HG03039 (cell line): Measurements from ENCODE around the gene HOXB7.

Experiments used
- ATAC-seq: cut with Tn5 transposase; IDR thresholded peaks from one replicate; pipeline ENCODE4 v1.9.1; 2021; ENCODE audit warnings: mild to moderate bottlenecking, moderate library complexity; ENCODE audit not compliant: unreplicated experiment

The HOXB7 gene

DNA sequence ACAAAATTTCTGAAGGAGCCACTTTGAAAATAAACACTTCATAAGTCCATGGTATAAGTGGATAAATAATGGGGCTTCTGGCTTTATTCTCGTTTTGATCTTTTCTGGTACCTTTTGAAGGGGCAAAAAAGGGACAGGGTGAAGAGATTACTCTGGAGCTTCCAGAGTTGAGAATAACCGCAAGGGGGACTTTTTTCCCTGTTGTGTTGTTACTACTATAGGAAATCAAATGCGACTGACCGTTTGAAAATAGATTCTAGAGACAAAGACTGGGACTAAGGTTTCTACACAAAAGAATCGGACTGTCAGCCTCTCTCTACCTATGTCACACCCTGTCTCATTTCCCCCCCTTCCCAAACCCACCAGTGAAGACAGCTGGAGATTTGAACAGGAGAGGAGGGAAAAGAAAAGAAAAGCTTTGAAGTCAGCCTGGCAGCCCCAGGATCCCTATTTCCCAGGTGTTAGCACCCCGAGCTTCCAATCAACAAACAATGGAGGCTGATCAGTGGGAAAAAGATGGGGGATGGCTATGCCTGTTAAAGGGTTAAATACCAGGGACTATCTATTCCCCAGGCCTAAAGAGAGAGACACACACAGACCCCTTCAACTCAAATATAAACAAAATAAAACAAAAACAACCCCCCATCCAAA lies 41.0 kb downstream of the HOXB7 start:
- ATAC-seq = no peak

DNA sequence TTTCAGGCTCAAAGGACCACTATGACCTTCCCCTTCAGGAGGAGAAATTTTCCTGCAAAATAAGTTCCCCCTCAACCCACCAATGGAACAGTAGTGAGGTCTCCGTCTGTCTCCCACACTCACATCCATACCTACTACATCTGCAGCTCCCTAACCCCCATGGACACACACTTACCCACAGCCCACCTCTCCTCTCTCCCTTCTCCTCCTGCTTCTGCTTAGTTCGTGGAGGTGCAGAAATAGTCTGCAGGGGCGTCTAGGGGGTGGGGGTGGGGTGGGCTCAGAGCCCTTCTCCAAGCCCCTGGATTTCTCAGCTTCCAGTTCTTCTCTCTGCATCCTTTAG lies 41.6 kb downstream of the HOXB7 start:
- ATAC-seq = no peak

DNA sequence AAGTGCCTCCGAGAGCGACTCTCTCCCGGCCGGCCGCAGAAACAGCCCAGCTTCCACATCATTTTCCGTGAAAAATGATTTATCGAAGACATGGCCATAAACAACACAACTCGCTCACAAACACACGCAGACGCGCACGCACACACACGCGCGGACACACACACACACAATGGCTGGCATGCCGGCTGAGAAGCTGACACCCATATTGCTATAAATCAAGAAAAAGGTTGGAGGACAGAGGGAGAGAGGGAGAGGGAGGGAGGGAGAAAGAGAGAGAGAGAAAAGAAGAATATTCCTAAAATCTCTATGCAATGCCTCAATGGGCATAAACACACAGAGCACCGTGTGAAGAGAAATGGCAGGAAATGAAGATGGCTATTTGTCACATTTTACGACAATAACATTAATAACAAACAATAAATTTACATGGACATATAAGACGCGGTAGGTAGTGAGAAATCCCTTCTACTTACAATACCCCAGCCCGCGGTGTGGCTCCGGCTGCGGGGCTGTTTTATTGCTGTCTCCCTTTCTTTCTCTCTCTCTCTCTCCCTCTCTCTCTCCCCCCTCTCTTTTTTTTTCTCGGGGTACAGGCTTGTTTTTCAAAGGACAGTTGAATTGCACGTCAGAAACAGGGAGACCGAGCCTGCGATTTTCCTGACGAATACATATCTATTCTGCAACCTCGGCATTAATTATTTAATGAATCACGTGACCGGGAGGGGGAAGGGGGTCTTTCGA lies 42.1 kb downstream of the HOXB7 start:
- ATAC-seq = no peak

- no peak for ATAC-seq
Measured at GRCh38 chr17:48567646-48568354, 43.0 kb downstream of the HOXB7 start.

- no peak for ATAC-seq
Measured at GRCh38 chr17:48567209-48567608, 43.6 kb downstream of the HOXB7 start.

DNA sequence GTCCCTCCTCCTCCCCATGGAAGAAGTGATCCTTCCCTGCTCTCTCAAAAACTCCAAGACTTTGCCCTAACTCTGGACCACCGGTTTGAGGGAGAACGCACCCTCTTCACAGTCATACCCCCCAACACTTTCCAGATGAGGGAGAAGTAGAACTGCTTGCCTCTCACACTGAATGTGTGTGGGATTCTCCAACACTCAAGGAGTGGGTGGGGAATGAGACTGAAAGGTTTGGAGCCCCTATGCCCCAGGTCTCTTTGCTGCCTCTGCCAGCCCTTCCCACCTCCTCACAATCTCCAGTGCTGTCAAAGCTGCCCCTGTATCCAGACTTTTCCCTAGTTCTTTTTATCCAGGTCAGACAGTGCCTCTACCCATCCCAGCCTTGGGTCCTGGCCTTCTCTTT lies 44.1 kb downstream of the HOXB7 start:
- no peak for ATAC-seq

GRCh38 chr17:48565925-48566710 lies 44.7 kb downstream of the HOXB7 start:
- ATAC-seq = no peak

DNA sequence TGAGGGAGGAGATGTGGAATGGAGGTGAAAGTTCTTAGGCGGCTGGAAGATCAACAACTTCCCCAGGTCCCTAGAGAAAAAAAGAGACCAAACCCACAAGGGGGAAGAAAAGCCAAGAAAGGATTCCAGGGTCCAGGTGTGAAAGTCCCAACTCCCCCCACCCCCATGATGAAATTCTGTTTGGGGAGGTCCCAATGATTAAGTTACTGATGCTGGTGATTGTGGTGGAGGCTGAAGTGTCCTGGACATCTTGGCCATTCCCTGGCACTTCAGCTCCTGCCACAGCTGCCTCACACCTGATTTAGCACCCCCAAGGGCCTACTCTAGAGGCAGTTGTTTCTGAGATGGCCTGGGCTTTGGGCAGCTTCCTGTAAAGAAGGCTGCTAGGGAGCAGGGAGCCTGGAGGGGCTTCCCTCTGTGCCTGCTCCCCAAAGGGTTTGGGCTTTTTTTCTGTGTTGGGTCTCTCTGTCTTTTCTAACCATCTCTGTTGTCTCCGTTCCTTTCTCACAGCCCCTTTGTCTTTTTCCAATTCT lies 45.7 kb downstream of the HOXB7 start:
- no peak for ATAC-seq

- no peak for ATAC-seq
Measured at GRCh38 chr17:48564188-48565021, 46.4 kb downstream of the HOXB7 start.

DNA sequence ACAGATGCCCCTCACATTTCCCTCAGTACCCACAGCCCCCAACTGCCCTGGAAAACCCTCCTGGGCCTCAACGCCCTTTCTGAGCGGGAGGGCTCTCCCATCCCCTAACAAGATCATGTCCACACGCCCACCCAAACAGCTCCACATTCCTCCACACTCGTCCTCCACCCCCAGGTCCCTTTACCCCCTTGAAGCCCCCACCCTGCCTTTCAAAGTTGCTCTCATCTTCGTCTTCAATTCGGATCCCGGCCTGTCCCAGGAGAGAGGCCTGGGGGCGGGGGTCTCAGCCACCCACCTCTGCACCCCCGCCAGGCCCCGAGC lies 47.0 kb downstream of the HOXB7 start:
- no peak for ATAC-seq

- no peak for ATAC-seq
Measured at GRCh38 chr17:48563385-48563838, 47.4 kb downstream of the HOXB7 start.

GRCh38 chr17:48562934-48563333 lies 47.9 kb downstream of the HOXB7 start:
- ATAC-seq = no peak

GRCh38 chr17:48561884-48562810 lies 48.7 kb downstream of the HOXB7 start:
- no peak for ATAC-seq

GRCh38 chr17:48559840-48560817 lies 50.7 kb downstream of the HOXB7 start:
- ATAC-seq = no peak

DNA sequence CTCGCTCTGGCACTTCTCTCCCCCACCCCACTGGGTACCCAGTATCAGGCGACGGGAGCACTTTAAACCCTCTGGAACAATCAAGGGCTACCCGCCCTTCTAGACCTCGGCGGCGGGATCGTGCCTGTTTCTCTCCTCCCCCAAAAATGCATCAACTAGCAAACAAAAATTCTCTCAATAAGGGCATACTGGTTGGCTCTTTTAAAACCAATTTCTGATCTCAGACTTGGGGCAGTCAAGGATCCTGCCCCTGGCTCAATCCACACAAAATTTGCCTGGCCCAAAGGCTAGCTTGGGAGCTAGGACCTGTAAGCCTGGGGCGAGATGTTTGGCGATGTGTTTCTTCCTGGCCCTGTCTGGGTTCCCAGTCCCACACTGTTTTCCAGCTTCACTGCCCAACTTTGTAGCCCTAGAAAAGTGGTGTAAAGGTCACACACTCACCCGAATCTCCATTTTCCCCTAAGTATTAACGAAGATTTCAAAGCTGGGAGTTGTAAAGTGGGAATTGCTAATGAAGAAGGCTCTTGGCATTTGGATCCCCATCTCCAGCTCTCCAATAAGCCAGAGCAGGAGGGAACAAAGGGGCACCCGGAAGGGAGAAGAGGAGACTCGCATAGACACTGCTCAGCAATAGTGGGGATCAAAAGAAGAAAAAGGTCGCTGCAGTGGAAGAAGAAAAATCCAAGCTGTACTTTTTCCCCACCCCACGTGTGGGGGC lies 51.5 kb downstream of the HOXB7 start:
- ATAC-seq = no peak

DNA sequence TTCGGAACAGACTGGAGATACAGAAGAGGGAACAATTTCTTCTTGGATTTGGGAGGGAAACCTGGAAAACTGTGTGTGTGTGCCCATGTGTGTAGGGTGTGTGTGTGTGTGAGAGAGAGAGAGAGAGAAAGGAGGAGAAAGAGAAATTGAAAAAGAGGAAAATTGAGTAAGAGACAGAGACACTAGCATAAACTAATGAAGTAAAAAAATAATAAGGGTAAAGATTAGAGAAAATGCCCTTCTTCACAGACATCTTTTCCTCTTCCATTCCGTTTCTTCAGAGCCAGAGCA lies 52.0 kb downstream of the HOXB7 start:
- ATAC-seq = no peak

- no peak for ATAC-seq
Measured at GRCh38 chr17:48558057-48558830, 52.6 kb downstream of the HOXB7 start.
